BLaER1 (cell line): Measurements from ENCODE around the gene CELF2.

Experiments
- H3K27ac ChIP-seq: shearing (Covaris generic); formaldehyde crosslinking; 2 replicates; pipeline ENCODE4 v1.8.1; 2022
- H3K27me3 ChIP-seq: shearing (Covaris generic); formaldehyde crosslinking; 2 replicates; pipeline ENCODE4 v1.8.1; 2022
- H3K36me3 ChIP-seq: shearing (Covaris generic); formaldehyde crosslinking; 2 replicates; pipeline ENCODE4 v1.8.1; 2022
- H3K4me1 ChIP-seq: shearing (Covaris generic); formaldehyde crosslinking; 2 replicates; pipeline ENCODE4 v1.8.1; 2022
- H3K4me2 ChIP-seq: shearing (Covaris generic); formaldehyde crosslinking; 2 replicates; pipeline ENCODE4 v1.8.1; 2022
- H3K4me3 ChIP-seq: shearing (Covaris generic); formaldehyde crosslinking; 2 replicates; pipeline ENCODE4 v1.8.1; 2022
- H3K9ac ChIP-seq: shearing (Covaris generic); formaldehyde crosslinking; 2 replicates; pipeline ENCODE4 v1.8.1; 2022
- H3K9me3 ChIP-seq: shearing (Covaris generic); formaldehyde crosslinking; 2 replicates; pipeline ENCODE4 v1.8.1; 2022
- H4K20me1 ChIP-seq: shearing (Covaris generic); formaldehyde crosslinking; 2 replicates; pipeline ENCODE4 v1.8.1; 2022
- Cebpa-rat ChIP-seq: shearing (Covaris generic); IDR thresholded peaks from 2 replicates; pipeline ENCODE4 v1.8.1; 2022

Gene CELF2

GRCh38 chr10:11002916-11003315 lies 14.8 kb upstream of the CELF2 start:
- H3K4me1 ChIP-seq: no peaks in the 10 kb centered on the region
- no peak for TF ChIP-seq Cebpa-rat
- no peaks in the 10 kb centered on the region for H3K27me3 ChIP-seq
- H3K4me3 ChIP-seq: no peak overlapping the region
- no peak overlapping the region for H3K27ac ChIP-seq
- no peak overlapping the region for H3K4me2 ChIP-seq
- no peaks in the 10 kb centered on the region for H4K20me1 ChIP-seq
- no peaks in the 10 kb centered on the region for H3K36me3 ChIP-seq
- no peak overlapping the region for H3K9ac ChIP-seq
- H3K9me3 ChIP-seq: peaks cover 2% of the 10 kb centered on the region; the same call in 1 of the 2 replicates

DNA sequence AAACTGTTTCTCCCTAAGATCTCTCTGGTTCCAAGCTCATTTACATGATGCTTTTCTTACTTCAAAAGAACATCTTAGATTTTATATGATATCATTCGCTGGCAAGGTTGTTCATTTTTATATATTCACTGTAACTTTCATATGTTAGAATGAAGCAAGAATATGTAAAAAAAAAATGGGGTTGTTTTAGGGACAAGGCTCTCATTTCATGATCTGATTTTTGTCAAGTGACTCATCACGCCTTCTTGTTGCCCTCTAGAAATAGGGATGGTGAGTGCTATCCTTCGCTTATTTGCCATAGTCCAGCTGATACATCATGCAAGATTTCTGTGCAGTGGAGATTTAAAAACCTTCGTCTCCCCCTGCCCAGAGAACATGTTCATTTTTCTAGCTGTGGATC lies 14.0 kb upstream of the CELF2 start:
- no peaks in the 10 kb centered on the region for H3K27me3 ChIP-seq
- no peak overlapping the region for H3K4me2 ChIP-seq
- H4K20me1 ChIP-seq: no peaks in the 10 kb centered on the region
- no peaks in the 10 kb centered on the region for H3K9me3 ChIP-seq
- H3K27ac ChIP-seq: no peak overlapping the region
- H3K9ac ChIP-seq: no peak overlapping the region
- no peaks in the 10 kb centered on the region for H3K4me1 ChIP-seq
- no peaks in the 10 kb centered on the region for H3K36me3 ChIP-seq
- TF ChIP-seq Cebpa-rat: no peak
- H3K4me3 ChIP-seq: no peak overlapping the region

DNA sequence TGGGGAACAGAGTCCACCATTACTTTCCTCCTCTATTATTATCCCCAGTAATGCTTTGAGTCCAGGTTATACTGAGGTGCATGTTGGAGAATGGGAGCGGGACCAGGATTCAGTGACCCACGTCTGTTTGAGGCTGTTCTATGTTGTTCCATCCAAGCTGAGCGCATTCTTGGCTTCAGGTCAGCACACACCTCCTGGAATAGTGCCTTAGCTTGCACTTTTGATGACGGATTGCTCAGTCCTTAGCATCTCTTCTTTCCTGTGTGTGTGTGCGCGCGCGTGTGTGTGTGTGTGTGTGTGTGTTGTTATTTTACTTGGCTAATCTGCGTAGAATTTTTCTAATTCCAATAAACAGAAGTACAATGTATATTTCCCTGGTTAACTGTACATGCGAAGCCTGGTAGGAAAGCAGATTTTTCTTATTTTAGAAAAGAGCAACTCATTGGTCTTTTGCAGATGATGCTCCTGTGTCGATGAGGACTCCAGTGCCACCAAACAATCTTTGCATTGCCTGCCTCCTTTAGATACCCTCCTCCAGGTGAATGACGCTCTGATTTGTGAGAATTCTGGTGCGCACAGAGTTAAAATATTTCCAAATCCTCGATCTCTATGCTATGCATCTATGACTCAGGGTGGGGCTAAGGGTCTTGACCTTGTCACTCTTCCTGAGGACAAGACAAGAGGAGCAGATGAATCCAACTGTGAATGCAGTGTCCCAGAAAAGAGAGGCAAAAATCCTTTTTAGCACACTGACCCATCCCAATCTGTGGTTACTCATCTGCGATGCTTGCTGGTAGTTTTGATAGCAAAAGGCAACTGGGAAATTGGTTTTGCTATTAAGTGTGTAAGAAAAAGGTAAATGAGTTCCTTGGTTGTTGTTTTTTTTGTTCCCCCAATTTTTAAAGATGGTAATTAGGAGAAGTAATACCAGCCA lies 13.3 kb upstream of the CELF2 start:
- no peaks in the 10 kb centered on the region for H3K4me1 ChIP-seq
- H4K20me1 ChIP-seq: no peaks in the 10 kb centered on the region
- no peak overlapping the region for H3K9ac ChIP-seq
- H3K4me2 ChIP-seq: no peak overlapping the region
- H3K4me3 ChIP-seq: no peak overlapping the region
- no peaks in the 10 kb centered on the region for H3K27me3 ChIP-seq
- H3K9me3 ChIP-seq: no peaks in the 10 kb centered on the region
- H3K36me3 ChIP-seq: no peaks in the 10 kb centered on the region
- no peak overlapping the region for H3K27ac ChIP-seq
- no peak for TF ChIP-seq Cebpa-rat

DNA sequence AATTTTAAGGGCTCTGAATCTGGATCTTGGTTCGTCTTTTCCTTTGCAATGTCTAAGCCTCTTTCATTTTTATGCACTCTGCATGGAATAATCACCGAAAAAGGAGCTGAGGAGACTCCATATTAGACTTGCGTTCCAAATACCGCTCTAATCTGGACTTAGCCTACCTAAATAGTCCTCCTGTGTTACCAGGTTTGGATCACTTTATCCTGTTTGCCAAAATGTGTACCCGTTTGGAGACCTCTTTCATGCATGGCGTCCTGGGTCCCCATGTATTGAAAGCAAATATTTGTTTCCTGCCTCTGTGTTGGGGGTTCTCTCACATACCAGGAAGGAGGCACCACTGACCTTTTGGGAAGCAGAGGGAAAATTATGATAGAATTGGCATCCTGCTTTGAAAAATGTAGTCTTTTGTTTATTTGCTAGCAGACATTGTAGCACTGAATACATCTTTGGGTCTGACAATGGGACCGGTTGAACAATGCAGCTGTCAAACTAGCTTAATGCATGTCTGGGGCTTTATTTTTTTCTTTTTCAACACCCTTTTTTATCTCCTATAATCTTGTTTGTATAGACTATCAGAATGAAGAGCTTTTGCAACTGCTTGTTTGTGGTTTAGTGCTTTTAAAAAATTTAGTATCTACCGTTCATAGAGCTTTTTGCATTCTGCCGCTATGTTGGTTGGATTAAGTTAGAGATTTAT lies 11.8 kb upstream of the CELF2 start:
- H3K4me1 ChIP-seq: no peaks in the 10 kb centered on the region
- H3K9me3 ChIP-seq: no peaks in the 10 kb centered on the region
- TF ChIP-seq Cebpa-rat: no peak
- no peaks in the 10 kb centered on the region for H3K36me3 ChIP-seq
- no peaks in the 10 kb centered on the region for H3K27me3 ChIP-seq
- no peak overlapping the region for H3K27ac ChIP-seq
- H3K9ac ChIP-seq: no peak overlapping the region
- H3K4me3 ChIP-seq: no peak overlapping the region
- H4K20me1 ChIP-seq: no peaks in the 10 kb centered on the region
- no peak overlapping the region for H3K4me2 ChIP-seq

DNA sequence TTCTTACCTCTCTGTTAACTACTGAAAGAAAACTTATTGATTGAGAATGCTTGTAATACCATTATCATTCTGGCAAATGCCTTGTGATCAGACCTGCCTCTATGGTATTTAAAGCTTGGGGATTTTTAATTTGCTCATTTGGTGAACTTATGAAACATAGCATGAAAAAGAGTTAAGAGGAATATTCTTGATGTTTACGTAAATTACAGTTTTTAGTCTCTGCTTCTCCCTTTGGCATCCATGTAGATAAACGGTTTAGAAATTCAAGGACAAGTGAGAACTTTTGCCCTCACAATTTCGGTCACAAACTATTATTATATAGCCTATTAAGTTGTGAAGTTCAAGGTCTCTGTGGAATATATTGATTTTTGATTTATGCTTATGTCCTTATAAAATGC lies 11.2 kb upstream of the CELF2 start:
- H3K4me3 ChIP-seq: no peak overlapping the region
- no peak for TF ChIP-seq Cebpa-rat
- H3K27ac ChIP-seq: no peak overlapping the region
- no peaks in the 10 kb centered on the region for H3K9me3 ChIP-seq
- H3K36me3 ChIP-seq: no peaks in the 10 kb centered on the region
- H3K4me2 ChIP-seq: no peak overlapping the region
- H3K27me3 ChIP-seq: no peaks in the 10 kb centered on the region
- H3K4me1 ChIP-seq: no peaks in the 10 kb centered on the region
- no peak overlapping the region for H3K9ac ChIP-seq
- no peaks in the 10 kb centered on the region for H4K20me1 ChIP-seq

DNA sequence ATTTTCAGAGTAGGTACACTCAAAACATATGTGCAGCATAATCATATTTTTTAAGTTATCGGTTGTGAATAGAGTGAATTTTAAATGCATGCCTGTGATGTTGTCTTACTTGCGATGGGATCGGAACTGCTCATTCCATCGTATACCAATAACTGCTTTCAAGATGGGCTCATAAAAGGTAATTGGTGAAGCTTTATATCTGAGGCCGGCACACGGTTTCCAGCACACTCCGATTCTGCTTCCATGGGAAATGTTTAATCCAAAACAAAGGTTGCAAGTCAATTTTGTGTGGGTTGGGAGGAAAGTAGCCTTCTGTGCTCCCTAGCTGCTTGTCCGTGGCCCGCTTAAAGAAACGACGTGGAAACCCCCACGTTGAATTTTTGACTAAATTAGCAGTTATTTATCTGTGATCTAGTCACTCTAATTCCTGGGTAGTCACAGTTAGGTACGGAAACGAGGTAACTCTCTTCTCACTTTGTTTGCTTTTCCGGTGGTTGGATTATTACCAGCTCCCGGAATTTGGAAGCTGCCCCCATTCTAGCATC lies 10.1 kb upstream of the CELF2 start:
- Histone ChIP-seq H3K27ac (no peak overlapping the region), H3K4me1 (peaks cover 5% of the 10 kb centered on the region), H3K27me3 (no peaks in the 10 kb centered on the region), H3K36me3 (no peaks in the 10 kb centered on the region), H4K20me1 (no peaks in the 10 kb centered on the region), H3K4me3 (no peak overlapping the region), H3K9me3 (no peaks in the 10 kb centered on the region), H3K4me2 (no peak overlapping the region), H3K9ac (no peak overlapping the region)
- no peak for TF ChIP-seq Cebpa-rat

GRCh38 chr10:11009471-11010308 lies 8.0 kb upstream of the CELF2 start:
- Histone ChIP-seq H3K4me2 (no peak overlapping the region), H3K9me3 (no peaks in the 10 kb centered on the region), H3K36me3 (no peaks in the 10 kb centered on the region), H3K9ac (no peak overlapping the region), H3K4me1 (peaks cover 14% of the 10 kb centered on the region), H4K20me1 (no peaks in the 10 kb centered on the region), H3K4me3 (no peak overlapping the region), H3K27me3 (no peaks in the 10 kb centered on the region), H3K27ac (no peak overlapping the region)
- no peak for TF ChIP-seq Cebpa-rat

GRCh38 chr10:11010582-11010981 lies 7.1 kb upstream of the CELF2 start:
- Histone ChIP-seq H3K36me3 (no peaks in the 10 kb centered on the region), H3K9me3 (no peaks in the 10 kb centered on the region), H3K27ac (no peak overlapping the region), H4K20me1 (no peaks in the 10 kb centered on the region), H3K4me3 (no peak overlapping the region), H3K27me3 (no peaks in the 10 kb centered on the region), H3K4me1 (peaks cover 20% of the 10 kb centered on the region), H3K9ac (no peak overlapping the region), H3K4me2 (no peak overlapping the region)
- TF ChIP-seq Cebpa-rat: no peak

DNA sequence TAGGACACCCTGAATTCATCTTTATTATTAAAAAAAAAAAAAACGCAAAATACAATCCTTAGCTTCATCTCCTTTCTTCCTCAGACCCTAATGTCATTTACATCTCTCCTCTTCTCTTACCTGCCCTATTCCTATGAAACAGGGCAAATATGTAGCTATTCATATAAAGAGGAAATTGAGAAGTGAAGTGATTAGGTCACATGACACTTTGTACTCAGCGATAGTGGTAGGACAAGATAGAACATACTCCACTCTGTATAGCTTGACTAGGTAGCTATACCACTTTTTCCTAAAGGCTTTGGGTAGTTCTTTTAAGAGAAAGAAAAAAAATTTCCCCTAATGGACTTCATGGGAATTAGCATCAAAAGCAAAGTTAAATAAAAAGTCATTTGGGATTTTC lies 6.2 kb upstream of the CELF2 start:
- Histone ChIP-seq H3K9me3 (no peaks in the 10 kb centered on the region), H3K4me2 (no peak overlapping the region), H3K4me3 (no peak overlapping the region), H3K36me3 (no peaks in the 10 kb centered on the region), H3K27ac (no peak overlapping the region), H3K27me3 (no peaks in the 10 kb centered on the region), H3K4me1 (peaks cover 28% of the 10 kb centered on the region), H3K9ac (no peak overlapping the region), H4K20me1 (no peaks in the 10 kb centered on the region)
- TF ChIP-seq Cebpa-rat: no peak
